HG03139 (cell line): ENCODE measurements around the gene NUDT5.
"Not testable (repeated sequence)": the region's sequence is repeated elsewhere in the genome, so short reads cannot be mapped to it uniquely, and the experiment has no call there.

Experiments used
- ATAC-seq: cut with Tn5 transposase; IDR thresholded peaks from one replicate; pipeline ENCODE4 v1.9.1; 2021; ENCODE audit not compliant: unreplicated experiment

NUDT5 gene

DNA sequence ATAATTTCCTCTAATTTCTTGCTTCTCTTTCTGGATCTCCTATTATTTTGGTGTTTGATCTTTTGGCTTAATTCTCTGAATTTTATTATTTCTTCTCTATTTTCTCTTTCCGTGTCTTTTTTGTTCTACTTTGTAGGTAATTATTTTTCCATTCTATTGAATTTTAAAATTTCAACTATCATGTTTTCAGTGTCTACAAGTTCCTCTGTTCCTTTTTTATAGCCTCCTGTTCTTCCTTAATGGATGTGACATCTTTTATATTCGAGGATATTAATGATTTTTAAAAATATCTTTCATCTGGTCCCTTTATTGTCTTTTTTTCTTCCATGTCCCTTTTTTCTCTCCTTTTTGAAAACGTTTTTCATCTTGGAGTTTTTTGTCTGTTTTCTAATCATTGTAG lies 11.4 kb upstream of the NUDT5 start:
- ATAC-seq, result no peak

DNA sequence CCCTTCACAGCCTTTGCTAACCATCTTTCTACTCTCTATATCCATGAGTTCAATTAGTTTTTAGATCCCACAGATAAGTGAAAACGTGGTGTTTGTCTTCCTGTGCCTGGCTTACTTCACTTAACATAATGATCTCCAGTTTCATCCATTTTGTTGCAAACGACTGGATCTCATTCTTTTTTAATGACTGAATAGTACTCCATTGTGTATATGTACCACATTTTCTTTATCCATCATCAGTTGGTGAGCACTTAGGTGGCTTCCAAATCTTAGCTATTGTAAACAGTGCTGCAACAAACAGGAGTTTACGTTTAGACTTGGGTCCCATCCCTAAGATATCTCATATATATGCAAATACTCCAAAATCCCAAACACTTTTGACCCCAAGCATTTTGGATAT lies 9.4 kb upstream of the NUDT5 start:
- no peak for ATAC-seq

DNA sequence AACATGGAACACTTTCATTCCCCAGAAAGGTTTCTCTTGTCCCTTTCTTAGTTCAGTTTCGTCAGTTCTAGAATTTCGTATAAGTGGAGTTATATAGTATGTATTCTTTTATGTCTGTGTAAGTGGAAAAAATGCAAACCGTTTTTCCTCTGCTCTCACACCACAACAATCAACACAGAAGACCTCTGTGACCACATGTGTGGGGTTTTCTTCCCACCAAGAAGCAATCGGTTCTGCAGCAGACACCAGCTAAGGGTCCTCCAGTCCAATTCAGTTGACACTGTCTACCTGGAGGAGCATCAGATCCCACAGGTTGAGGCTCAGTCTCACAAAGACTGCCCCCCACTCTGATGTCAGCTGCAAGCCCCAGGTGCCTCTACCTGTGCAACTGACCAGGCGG lies 6.5 kb upstream of the NUDT5 start:
- no peak for ATAC-seq

GRCh38 chr10:12201543-12201942 lies 5.9 kb upstream of the NUDT5 start:
- no peak for ATAC-seq

DNA sequence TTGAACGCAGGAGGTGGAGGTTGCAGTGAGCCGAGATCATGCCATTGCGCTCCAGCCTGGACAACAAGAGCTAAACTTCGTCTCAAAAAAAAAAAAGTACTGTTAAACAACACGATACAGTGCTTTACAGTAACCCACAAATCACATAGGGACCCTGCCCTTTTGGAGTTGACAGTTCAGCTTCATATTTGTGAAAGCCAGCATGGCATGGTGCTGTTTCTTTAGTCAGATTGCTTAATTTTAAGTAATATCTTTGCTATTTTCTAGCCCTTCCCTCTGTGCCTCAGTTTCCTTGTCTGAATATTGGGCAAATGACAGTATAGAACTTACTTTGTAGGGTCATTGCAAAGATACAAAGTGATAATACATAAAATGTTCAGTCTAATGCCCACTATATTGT lies 5.2 kb upstream of the NUDT5 start:
- no peak for ATAC-seq

- no peak for ATAC-seq
Measured at GRCh38 chr10:12198156-12198555, 2.5 kb upstream of the NUDT5 start.

DNA sequence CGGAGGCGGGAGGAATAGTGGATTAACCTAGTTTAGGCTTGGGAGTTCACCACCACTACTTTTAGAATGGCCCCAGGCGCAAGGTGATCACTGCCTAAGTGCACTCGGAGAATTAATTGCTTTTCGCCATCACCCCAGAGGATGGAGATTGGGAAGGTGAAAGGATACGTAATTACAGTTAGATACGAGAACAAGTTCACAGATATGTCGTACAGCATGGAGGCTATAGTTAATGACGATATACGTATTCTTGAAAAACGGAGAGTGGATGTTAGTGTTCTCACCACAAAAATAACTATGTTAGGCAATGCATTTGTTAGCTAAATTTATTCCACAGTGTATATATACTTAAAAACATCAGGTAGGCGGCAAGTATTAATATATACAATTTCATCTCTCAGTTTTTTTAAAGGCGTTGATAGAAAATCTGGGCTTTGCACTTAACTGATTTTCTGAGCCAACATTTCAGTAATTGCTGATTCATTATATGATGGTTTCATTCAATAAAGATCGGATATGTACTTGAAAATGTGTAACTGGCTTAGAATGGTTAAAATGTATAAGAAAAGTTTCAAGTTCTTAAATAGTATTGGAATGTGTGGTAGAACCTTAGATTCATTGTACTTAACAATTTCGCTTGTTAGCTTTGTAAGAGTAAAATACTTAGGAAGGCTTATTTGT lies 980 bp upstream of the NUDT5 start:
- ATAC-seq, result no peak

DNA sequence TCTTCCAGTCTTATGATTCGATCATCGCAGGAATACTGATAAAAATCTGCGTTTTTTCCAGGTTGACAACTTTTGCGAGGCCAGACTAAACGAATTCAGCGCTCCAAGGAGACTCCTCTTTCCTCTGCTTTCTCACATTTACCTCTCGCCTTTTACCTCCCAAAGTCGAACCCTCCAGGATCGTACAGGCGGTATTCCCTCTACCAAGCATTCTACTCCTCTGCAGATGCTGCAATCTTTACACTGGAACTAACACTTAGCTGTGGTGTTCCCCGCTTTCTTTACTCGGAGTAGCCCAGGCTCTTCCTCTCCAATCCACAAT lies 449 bp downstream of the NUDT5 start:
- ATAC-seq, result peak; percentile 3

DNA sequence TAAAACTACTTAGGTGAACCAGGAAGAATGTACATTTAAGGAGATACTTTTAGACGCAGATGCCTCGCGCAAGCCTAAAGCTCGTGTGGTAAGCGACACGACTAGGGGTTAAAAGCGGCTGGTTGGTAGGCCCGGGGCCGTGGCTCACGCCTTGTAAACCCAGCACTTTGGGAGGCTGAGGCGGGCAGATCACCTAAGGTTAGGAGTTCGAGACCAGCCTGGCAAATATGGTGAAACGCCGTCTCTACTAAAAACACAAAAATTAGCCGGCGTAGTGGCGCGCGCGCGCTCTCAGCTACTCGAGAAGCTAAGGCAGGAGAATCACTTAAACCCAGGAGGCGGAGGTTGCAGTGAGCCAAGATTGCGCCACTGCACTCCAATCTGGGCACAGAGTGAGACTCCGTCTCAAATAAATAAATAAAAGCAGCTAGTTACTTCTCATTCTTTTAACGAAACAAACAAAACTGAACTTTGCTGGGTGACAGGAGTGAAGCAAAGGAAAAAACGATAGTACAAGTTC lies 879 bp downstream of the NUDT5 start:
- no peak for ATAC-seq

DNA sequence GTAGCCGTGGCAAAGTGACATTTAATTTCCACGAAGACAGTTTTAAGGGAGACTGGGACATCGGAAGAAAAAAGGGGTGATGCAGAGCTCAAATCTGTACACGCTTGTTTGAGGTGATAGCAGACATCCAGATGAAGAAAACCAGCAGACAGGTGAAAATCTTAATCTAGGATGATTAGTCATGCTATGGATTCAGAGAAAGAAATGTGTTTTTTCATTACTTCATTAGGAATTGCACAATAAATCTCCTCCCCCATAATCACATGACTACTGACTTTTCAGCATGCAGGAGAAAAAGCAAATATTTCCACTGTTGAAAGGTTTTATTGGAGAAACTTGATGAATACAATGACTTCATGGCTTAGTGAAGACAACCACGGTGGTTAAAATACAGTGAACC lies 2.5 kb downstream of the NUDT5 start:
- ATAC-seq, result no peak

GRCh38 chr10:12191715-12192114 lies 4.0 kb downstream of the NUDT5 start:
- no peak for ATAC-seq

DNA sequence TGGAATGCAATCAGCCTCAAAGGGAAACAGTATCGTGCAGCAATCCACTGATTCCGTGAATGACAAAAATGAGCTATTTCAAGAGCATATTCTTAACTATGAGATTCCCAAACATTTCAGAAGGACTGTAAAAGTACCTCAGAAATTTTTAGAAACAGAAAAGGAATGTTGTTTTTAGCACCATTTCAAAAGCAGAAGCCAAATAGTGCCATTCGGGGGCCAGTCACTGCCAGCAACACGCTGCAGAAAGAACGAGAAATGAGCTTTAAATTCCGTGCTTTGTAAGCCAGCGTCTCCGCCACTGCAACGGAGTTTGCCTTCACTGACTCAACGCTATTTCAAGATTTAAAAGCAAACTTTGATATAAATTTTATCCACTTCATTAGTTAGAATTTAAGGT lies 6.3 kb downstream of the NUDT5 start:
- no peak for ATAC-seq

GRCh38 chr10:12188656-12189055 lies 7.0 kb downstream of the NUDT5 start:
- ATAC-seq, result no peak

GRCh38 chr10:12187321-12187905 lies 8.3 kb downstream of the NUDT5 start:
- no peak for ATAC-seq

DNA sequence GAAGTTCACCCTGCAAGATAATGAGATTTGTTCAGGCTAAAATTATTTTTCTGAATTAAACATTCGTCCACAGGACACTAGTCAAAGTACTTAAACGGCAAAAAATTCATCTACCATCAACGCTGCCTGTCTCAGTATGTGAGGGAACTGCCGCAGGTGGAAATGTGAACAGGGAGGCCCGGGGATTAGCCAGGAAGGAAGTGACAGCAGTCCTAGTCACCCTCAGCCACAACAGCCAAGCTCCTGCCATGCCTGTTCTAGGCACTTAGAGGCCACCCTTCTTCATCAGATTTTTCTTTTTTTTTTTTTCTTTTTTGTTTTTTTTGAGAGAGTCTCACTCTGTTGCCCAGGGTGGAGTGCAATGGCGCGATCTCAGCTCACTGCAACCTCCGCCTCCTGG lies 9.4 kb downstream of the NUDT5 start:
- ATAC-seq, result no peak

DNA sequence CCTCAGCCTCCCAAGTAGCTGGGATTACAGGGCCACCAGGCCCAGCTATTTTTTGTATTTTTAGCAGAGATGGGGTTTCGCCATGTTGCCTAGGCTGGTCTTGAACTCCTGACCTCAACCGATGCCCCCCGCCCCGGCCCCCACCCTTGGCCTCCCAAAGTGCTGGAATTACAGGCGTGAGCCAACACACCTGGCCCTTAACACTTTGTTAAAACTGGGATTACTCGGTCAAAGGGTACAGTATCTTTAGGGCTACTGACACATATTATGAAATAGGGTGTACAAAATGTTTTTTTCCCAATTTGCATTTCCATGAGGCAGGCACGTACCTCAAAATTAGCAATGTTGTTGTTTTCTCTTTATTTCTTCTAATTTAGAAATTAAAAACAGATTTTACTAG lies 11.5 kb downstream of the NUDT5 start:
- ATAC-seq, result no peak

- ATAC-seq, result no peak
Measured at GRCh38 chr10:12181065-12181775, 14.5 kb downstream of the NUDT5 start.

- ATAC-seq, result no peak
Measured at GRCh38 chr10:12180221-12180974, 15.3 kb downstream of the NUDT5 start.

- ATAC-seq, result no peak
Measured at GRCh38 chr10:12179606-12180170, 16.0 kb downstream of the NUDT5 start.

GRCh38 chr10:12177642-12178041 lies 18.0 kb downstream of the NUDT5 start:
- ATAC-seq, result no peak

DNA sequence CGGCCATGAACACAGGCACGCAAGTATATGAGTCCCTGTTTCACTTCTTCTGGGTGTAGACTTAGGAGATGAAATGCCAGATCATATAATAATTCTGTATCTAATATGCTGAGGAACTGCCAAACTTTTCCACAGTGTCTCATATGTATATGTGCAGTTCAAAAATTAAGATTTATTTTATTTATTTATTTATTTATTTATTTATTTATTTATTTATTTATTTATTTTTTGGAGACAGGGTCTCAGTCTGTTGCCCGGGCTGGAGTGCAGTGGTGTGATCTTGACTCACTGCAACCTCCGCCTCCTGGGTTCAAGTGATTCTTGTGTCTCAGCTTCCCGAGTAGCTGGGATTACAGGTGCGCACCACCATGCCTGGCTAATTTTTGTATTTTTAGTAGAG lies 24.2 kb downstream of the NUDT5 start:
- ATAC-seq, result not testable (repeated sequence)
